Motor neuron (in vitro differentiated cells): ENCODE measurements around the gene ECE1. TPM values are rescaled to one million over a fixed set of nuclear protein-coding genes. Genes with fewer than 3 reads are reported as not detected.

Experiments used
- ATAC-seq, 8 experiments: fragments of 200-7000 bp; cut with Tn5 transposase; replicated peaks in 6 of 8; 2 replicates each; pipeline ENCODE4 v1.8.0; 2021; ENCODE audit warnings: mild to moderate bottlenecking in 8 of 8, moderate library complexity in 8 of 8
- H3K27ac ChIP-seq, 2 donors: fragments of 250-450 bp; sonication (Bioruptor Pico); 2 replicates each; pipeline ENCODE4 v1.9.0; 2021; ENCODE audit warnings: antibody characterized with exemption in 2 of 2, mild to moderate bottlenecking in 2 of 2, moderate library complexity in 1 of 2
- H3K4me1 ChIP-seq, 2 donors: fragments of 250-450 bp; sonication (Bioruptor Pico); replicated peaks in 1 of 2; 2 replicates each; pipeline ENCODE4 v1.6.1; 2021; ENCODE audit warnings: antibody characterized with exemption in 2 of 2, mild to moderate bottlenecking in 2 of 2, moderate library complexity in 1 of 2
- H3K4me3 ChIP-seq, 5 donors: fragments of 250-450 bp; sonication (Bioruptor Pico); 2 replicates each; pipeline ENCODE4 v1.9.0; 2021; ENCODE audit warnings: antibody characterized with exemption in 5 of 5, mild to moderate bottlenecking in 5 of 5, moderate library complexity in 4 of 5
- WGBS, 10 experiments: fragments of 450-650 bp; shearing (Covaris generic); methylation state at CpG; one replicate each; pipeline ENCODE4 v1.0.0; 2022; 5-methylcytosine and 5-hydroxymethylcytosine counted together
- in situ Hi-C, 9 experiments: fragments of 400-800 bp; cut with MboI; loops; one replicate each; pipeline ENCODE4 v1.15.0; 2021; ENCODE audit warnings: low sequenced_read_pairs in 9 of 9, low pct_unique_long_range_greater_than_20kb in 2 of 9; ENCODE audit not compliant: unreplicated experiment in 9 of 9
- total RNA-seq, 8 experiments: library from RNA; unstranded; fragments of 300-600 nt; gene quantifications; 2 replicates each; pipeline versions ENCODE4 v1.2.3 to v1.2.4, GENCODE V29; 2022

Gene ECE1
- total RNA-seq, 8 experiments from 2014 or later = 5.3 to 49.7 (median 24.3) TPM

- ATAC-seq = no peak
- no peak overlapping the region for H3K4me3 ChIP-seq
- H3K27ac ChIP-seq = no peak overlapping the region
- in situ Hi-C loops = no loop called here
- peaks cover 72 to 88% of the 10 kb centered on the region in 2 donors for H3K4me1 ChIP-seq
- 57 to 100% (median 87%) methylated on average over 1 to 7 of the region's 9 CpGs; no CpG with 5 or more reads in 4 of the 10 experiments for WGBS, 10 experiments
Measured at GRCh38 chr1:21321963-21322680, 31.9 kb upstream of the ECE1 start.

DNA sequence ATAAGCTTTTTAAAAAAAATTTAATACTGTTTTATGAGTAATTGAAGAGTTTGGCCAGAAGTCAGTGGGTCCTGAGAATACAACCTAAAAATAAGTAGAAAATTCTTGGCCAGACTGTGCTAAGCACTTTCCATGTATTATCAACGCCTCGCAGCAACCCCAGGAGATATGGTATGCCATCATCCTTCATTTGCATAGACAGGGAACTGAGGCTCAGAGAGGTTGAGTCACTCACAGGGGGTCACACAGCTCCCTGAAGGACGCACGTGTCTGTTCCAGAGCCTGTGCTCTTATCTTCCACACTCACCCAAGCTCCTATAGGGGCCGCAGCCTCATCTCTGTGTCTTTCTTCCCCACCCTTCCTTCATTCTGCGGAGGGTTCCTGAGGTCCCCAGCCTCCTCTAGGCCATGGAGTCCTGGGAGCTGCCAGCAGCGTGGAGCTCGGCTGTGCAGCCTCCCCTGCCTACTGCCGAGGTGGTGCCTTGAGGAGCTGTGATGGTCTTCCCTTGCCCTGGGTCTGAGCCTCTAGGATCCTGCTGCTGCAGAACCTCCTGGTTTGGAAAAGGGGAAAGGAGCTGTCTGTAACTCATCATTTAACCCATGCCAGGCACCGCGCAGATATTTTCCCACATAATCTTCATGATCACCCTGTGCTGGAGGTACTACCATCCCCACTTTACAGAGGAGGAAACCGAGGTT, 30.3 kb upstream of the ECE1 start:
- in situ Hi-C loops = no loop called here
- ATAC-seq = no peak
- Histone ChIP-seq H3K4me1 (peaks cover 57 to 73% of the 10 kb centered on the region in 2 donors), H3K4me3 (no peak overlapping the region), H3K27ac (no peak overlapping the region)
- 20 to 100% (median 90%) methylated on average over 1 to 12 of the region's 12 CpGs; no CpG with 5 or more reads in 3 of the 10 experiments for WGBS, 10 experiments

DNA sequence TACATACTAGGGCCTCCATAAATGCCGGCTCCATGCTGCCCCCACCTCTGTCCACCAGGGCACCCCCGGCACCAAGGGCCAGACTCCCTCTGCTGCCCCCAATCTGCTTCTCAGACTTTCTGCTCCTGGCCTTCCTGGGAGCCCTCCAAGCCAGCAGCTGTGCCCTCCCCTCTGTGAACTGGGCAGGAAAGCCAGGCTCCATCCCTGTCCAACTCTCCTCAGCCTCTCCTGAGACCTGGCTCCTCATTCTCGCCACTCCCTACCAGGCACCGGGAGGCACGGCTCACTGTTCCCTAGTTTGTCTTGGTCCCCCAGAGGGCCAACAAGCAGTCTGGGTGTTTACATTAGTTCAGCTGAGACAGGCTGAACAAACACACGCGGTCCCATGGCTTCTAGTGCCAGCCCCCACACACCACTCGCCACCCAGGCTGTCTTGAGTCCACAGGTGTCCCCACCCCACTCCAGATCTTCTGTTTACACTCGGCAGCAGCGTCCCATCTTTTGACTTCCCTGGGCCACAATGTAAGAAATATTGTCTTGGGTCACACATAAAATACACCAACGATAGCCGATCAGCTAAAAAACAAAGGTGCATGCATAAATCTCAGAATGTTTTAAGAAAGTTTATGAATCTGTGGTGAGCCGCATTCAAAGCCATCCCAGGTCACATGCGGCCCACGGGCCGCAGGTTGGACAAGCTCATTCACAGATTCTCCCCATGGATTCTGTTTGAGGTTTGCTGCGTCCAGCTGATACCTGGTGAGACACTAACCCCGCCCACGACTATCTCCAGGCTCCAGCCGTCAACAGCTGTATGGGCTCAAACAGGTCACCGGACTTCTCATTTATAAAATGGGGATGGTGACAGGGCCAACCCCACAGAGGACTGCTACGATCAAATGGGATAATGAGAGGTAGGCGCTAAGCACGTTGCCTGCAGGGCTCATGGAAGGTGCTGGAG, 29.5 kb upstream of the ECE1 start:
- in situ Hi-C loops = no loop called here
- Histone ChIP-seq H3K27ac (no peak overlapping the region), H3K4me3 (no peak overlapping the region), H3K4me1 (peaks cover 52 to 70% of the 10 kb centered on the region in 2 donors)
- peak in 1 of 8 experiments; percentile 48 for ATAC-seq
- WGBS, 10 experiments = 50 to 91% (median 78%) methylated on average over 4 to 20 of the region's 24 CpGs; no CpG with 5 or more reads in 1 of the 10 experiments

DNA sequence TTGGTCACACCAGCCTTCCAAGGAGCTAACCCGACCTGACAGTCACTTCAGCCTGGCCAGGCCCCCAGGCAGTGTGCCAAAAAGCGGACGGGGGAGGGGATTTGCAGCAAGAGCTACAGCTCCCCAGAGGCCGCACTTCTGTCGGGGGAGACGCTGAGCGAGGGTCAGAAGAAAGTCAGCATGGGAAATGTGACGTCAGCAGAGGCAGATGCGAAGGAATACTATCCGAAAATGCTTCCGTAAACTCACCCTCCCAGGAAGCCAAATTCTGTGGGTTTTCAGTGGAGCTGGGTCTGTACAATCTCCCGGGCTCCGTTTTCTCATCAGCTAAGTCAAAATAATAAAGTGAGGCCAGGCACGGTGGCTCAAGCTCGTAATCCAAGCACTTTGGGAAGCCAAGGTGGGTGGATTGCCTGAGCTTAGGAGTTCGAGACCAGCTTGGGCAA, 28.5 kb upstream of the ECE1 start:
- Histone ChIP-seq H3K4me3 (no peak overlapping the region), H3K27ac (peak overlapping the region; percentile 40 to 45), H3K4me1 (peaks cover 45 to 70% of the 10 kb centered on the region in 2 donors)
- 39 to 71% (median 48%) methylated on average over 2 to 13 of the region's 16 CpGs; no CpG with 5 or more reads in 4 of the 10 experiments for WGBS, 10 experiments
- peak in 5 of 8 experiments; percentile 65 to 87 (median 78) for ATAC-seq
- in situ Hi-C loops = no loop called here

GRCh38 chr1:21318057-21318713, 27.9 kb upstream of the ECE1 start:
- whole genome bisulfite sequencing, 10 experiments = 67 to 94% (median 80%) methylated on average over 1 to 9 of the region's 13 CpGs; no CpG with 5 or more reads in 4 of the 10 experiments
- peak overlapping the region; percentile 40 to 45 for H3K27ac ChIP-seq
- no peak for ATAC-seq

GRCh38 chr1:21317690-21318043, 27.4 kb upstream of the ECE1 start:
- ATAC-seq = no peak
- Histone ChIP-seq H3K4me1 (peaks cover 44 to 70% of the 10 kb centered on the region in 2 donors), H3K4me3 (no peak overlapping the region), H3K27ac (no peak overlapping the region)
- 60 to 91% (median 85%) methylated on average over 1 to 8 of the region's 9 CpGs; no CpG with 5 or more reads in 4 of the 10 experiments for WGBS, 10 experiments
- in situ Hi-C loops = no loop called here

More at GRCh38 chr1:21318057-21318713, 27.9 kb upstream of the ECE1 start:
- peaks cover 45 to 70% of the 10 kb centered on the region in 2 donors for H3K4me1 ChIP-seq
- in situ Hi-C loops = no loop called here
- no peak overlapping the region for H3K4me3 ChIP-seq

DNA sequence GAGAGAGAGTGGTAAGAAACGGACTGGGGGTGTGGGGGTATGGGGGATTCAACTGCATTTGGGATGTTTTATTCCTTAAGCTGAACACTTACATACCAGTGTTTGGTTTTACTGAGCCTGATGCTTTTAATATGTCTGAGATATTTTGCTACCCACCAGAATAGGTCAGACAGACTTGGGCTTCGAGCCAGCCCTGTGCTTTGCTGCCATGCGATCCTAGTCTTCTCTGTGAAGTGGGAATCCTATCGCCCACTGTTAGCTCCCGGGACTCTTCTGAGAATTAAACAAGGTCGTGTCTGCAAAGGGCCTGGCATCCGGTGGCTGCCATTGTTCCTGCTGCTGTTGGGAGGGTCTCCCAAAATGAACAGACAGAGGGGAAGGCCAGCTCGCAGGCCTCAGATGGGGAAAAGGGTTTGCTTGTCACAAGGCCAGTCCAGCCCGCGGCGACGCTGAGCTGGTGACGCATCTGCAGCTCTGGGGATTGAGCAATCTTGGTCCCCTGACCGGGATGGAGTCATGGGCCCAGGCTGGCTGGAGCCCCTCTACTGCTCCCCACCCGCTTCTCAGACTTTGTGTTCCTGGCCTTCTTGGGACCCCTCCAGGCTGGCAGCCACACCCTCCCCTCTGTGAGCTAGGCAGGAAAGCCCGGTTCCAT, 26.9 kb upstream of the ECE1 start:
- Histone ChIP-seq H3K4me3 (no peak overlapping the region), H3K27ac (no peak overlapping the region), H3K4me1 (peaks cover 39 to 67% of the 10 kb centered on the region in 2 donors)
- in situ Hi-C loops = no loop called here
- peak in 2 of 8 experiments; percentile 67 to 82 for ATAC-seq
- 13 to 100% (median 80%) methylated on average over 1 to 12 of the region's 16 CpGs; no CpG with 5 or more reads in 3 of the 10 experiments for WGBS, 10 experiments

DNA sequence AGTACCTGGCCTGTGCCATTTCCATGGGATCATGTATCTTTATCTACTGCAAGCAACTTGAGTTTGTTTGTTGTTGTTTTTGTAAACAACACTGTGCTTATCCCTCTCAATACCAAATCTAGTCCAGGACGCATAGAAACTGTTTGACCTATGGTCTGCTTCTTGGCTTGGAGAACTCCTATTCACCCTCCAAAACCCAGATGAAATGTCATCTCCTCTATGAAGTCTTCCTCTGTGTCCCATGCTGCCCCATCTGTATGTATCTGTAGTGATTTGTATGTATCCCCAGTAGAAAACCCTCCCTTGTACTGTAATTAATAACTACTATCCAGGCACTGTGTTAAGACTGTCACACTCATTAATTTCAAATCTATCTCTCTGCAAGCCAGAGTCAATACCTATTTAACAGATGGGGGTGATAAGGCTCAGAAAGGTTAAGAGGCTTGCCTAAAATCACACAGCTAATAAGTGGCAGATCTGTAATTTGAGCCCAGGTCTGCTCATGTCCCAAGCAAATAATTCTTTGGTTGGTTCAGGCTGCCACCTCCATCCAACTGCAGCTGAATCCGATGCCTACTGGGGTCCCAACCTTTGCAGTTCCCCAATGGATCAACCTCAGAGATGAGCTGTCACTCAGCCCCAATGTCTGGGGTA, 24.6 kb upstream of the ECE1 start:
- WGBS, 10 experiments = 66 to 100% (median 96%) methylated on average over 1 to 2 of the region's 2 CpGs; no CpG with 5 or more reads in 2 of the 10 experiments
- in situ Hi-C loops = no loop called here

GRCh38 chr1:21313886-21314721, 23.8 kb upstream of the ECE1 start:
- in situ Hi-C loops = no loop called here
- H3K4me1 ChIP-seq = peaks cover 28 to 58% of the 10 kb centered on the region in 2 donors
- no peak overlapping the region for H3K4me3 ChIP-seq
- H3K27ac ChIP-seq = peak overlapping the region in 1 of 2 donors; percentile 10
- ATAC-seq = no peak
- WGBS, 10 experiments = 0 to 78% (median 38%) methylated on average over 2 to 19 of the region's 19 CpGs

More for the DNA sequence above, 24.6 kb upstream of the ECE1 start:
- Histone ChIP-seq H3K27ac (peak overlapping the region in 1 of 2 donors; percentile 10), H3K4me1 (peaks cover 34 to 66% of the 10 kb centered on the region in 2 donors), H3K4me3 (no peak overlapping the region)
- no peak for ATAC-seq

DNA sequence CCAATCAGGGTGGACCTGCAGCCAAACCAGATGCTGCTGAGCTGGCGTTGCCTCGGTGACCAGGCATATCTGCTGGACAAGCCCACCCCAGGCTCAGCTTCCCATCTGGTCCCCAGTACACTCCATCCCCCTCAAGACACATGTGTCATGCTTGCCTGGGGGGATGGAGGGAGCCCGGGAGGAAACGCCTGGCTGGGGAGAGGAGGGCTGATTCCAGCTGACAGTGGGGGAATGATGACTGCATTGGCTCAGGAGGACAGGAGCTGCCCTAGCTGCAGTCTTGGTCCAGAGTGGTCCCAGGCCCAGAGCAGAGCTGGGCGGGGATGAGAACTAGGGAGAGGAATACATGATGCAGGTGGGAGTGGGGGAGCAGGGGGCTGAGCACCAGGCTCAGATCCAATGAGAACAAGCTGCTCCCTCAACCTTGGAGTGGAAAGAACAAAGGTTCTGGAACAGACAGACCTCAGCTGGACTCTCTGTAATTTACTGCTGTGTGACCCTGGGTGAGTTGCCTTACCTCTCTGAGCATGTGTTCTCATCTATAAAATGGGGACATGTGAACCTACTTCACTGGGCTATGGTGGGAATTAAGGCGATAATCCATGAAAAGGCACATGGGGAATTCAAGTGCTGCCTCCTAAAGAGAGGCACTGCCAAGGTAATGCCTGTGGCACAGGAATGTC, 23.1 kb upstream of the ECE1 start:
- peak overlapping the region; percentile 9 for H3K27ac ChIP-seq
- ATAC-seq = peak; percentile 25 to 90 (median 86)
- H3K4me3 ChIP-seq = no peak overlapping the region
- in situ Hi-C loops = no loop called here
- 0 to 100% (median 45%) methylated on average over 1 to 6 of the region's 6 CpGs; no CpG with 5 or more reads in 3 of the 10 experiments for WGBS, 10 experiments
- H3K4me1 ChIP-seq = peaks cover 20 to 54% of the 10 kb centered on the region in 2 donors
